ENCODE results near the gene KHDC3L. TPM values are rescaled to one million over a fixed set of nuclear protein-coding genes. Genes with fewer than 3 reads are reported as not detected.
"Not testable (repeated sequence)": the region's sequence is repeated elsewhere in the genome, so short reads cannot be mapped to it uniquely, and the experiment has no call there.

The KHDC3L gene
- total RNA-seq, 1 experiment from 2014 or later, result not detected

DNA sequence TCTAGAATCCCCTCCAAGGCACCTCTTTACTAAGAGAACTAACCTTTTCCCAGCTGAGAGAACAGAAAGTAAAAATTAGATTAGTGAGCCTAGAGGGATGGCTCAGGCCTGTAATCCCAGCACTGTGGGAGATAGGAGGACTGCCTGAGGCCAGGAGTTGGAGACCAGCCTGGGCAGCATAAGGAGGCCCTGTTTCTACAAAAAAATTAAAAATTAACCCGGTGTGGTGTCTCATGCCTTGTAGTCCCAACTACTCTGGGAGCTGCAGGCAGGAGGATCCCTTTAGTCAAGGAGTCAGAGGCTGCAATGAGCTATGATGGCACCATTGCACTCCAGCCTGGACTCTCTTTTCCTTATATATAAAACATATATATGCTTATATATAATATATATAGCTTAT is 12.8 kb downstream of the KHDC3L start:
- Mint-ChIP-seq H3K27ac (ENCODE audit: low read depth, unreplicated experiment) (no peak overlapping the region), H3K4me1 (ENCODE audit: insufficient read depth, unreplicated experiment) (no peaks in the 10 kb centered on the region), H3K9me3 (ENCODE audit: unreplicated experiment) (no peaks in the 10 kb centered on the region), H3K36me3 (ENCODE audit: insufficient read depth, unreplicated experiment) (no peaks in the 10 kb centered on the region), H3K4me3 (ENCODE audit: unreplicated experiment) (no peak overlapping the region), H3K27me3 (ENCODE audit: insufficient read depth, unreplicated experiment) (no peaks in the 10 kb centered on the region)
- POLR2A ChIA-PET, result no interaction called here
- intact Hi-C loops (cut with micrococcal nuclease), result no loop called here
- DNase-seq (ENCODE audit: unreplicated experiment), result no peak
- CTCF ChIA-PET, result interaction anchor here (0.6 to 5.0 kb wide), 3 partner anchors 11 to 49 kb away, joined by 3 to 26 read pairs (median 6); no protein-coding TSS in a partner anchor
- BruUV-seq (replicated peaks), result no TSS peak
- TF ChIP-seq, protein P1, sequence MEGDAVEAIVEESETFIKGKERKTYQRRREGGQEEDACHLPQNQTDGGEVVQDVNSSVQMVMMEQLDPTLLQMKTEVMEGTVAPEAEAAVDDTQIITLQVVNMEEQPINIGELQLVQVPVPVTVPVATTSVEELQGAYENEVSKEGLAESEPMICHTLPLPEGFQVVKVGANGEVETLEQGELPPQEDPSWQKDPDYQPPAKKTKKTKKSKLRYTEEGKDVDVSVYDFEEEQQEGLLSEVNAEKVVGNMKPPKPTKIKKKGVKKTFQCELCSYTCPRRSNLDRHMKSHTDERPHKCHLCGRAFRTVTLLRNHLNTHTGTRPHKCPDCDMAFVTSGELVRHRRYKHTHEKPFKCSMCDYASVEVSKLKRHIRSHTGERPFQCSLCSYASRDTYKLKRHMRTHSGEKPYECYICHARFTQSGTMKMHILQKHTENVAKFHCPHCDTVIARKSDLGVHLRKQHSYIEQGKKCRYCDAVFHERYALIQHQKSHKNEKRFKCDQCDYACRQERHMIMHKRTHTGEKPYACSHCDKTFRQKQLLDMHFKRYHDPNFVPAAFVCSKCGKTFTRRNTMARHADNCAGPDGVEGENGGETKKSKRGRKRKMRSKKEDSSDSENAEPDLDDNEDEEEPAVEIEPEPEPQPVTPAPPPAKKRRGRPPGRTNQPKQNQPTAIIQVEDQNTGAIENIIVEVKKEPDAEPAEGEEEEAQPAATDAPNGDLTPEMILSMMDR (IDR thresholded peaks at IDR 0.05; ENCODE audit: unreplicated experiment), result no peak

DNA sequence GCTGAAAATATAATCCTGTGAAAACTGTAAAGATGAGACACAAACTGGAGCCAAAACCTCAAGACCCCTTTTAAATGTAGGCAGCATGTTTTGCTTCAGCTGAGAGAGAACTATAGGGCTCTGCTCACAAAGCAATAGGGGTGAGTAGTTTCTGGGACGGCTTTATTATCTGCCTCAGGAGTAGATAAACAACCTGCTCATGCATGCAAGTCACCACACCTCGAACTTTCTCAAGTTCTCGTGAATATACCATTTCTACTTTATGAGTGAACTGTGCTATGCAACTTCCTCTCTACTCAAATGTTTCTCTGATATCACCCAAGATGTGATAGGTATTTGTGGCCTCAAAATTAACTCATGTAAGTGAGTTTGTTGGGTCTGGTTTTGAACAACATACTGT is 14.8 kb downstream of the KHDC3L start:
- Mint-ChIP-seq H3K27me3 (ENCODE audit: insufficient read depth, unreplicated experiment) (no peaks in the 10 kb centered on the region), H3K4me1 (ENCODE audit: insufficient read depth, unreplicated experiment) (no peaks in the 10 kb centered on the region), H3K36me3 (ENCODE audit: insufficient read depth, unreplicated experiment) (no peaks in the 10 kb centered on the region), H3K9me3 (ENCODE audit: unreplicated experiment) (no peaks in the 10 kb centered on the region), H3K4me3 (ENCODE audit: unreplicated experiment) (no peak overlapping the region), H3K27ac (ENCODE audit: low read depth, unreplicated experiment) (no peak overlapping the region)
- TF ChIP-seq, protein P1 (IDR thresholded peaks at IDR 0.05; ENCODE audit: unreplicated experiment), result no peak
- POLR2A ChIA-PET, result no interaction called here
- no TSS peak for BruUV-seq (replicated peaks)
- intact Hi-C loops (cut with micrococcal nuclease), result no loop called here
- CTCF ChIA-PET, result interaction anchor here (0.6 to 5.0 kb wide), 3 partner anchors 11 to 51 kb away, joined by 4 to 26 read pairs (median 5); no protein-coding TSS in a partner anchor
- DNase-seq (ENCODE audit: unreplicated experiment), result no peak

DNA sequence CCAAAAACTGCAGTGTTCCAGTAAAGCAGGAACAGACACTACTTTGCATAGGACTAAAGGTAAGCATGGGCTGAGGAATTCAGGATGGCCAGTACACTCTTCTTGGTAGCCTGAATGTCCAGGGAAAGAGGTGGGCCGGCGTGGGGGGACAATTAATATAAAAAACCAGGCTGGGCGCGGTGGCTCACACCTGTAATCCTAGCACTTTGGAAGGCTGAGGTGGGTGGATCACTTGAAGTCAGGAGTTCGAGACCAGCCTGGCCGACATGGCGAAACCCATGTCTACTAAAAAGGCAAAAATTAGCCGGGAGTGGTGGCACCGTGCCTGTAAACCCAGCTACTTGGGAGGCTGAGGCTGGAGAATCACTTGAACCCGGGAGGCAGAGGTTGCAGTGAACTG is 19.1 kb downstream of the KHDC3L start:
- not testable (repeated sequence) for H3K9me3 Mint-ChIP-seq (ENCODE audit: unreplicated experiment); H3K27ac Mint-ChIP-seq (ENCODE audit: low read depth, unreplicated experiment); H3K4me1 Mint-ChIP-seq (ENCODE audit: insufficient read depth, unreplicated experiment)

DNA sequence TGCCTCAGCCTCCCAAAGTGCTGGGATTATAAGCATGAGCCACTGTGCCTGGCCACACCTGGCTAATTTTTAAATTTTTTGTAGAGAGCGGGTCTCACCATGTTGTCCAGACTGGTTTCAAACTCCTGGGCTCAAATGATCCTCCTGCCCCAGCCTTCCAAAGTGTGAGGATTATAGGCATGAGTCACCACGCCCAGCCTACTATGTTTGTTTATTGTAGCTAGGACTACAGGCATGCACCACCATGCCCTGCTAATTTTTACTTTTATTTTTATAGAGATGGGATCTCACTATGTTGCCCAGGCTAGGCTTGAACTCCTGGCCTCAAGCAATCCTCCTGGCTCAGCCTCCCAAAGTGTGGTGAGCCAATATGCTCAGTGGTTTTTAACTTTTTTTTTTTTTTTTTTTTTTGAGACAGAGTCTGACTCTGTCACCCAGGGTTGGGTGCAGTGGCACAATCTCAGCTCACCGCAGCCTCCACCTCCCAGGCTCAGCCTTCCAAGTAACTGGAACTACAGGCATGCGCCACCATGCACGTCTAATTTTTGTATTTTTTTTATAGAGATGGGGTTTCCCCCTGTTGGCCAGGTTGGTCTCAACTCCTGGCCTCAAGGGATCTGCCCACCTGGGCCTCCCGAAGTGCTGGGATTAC is 20.1 kb downstream of the KHDC3L start:
- no TSS peak for BruUV-seq (replicated peaks)
- H3K4me1 Mint-ChIP-seq (ENCODE audit: insufficient read depth, unreplicated experiment), result no peaks in the 10 kb centered on the region
- no peak overlapping the region for H3K27ac Mint-ChIP-seq (ENCODE audit: low read depth, unreplicated experiment)
- no peak overlapping the region for H3K4me3 Mint-ChIP-seq (ENCODE audit: unreplicated experiment)
- H3K36me3 Mint-ChIP-seq (ENCODE audit: insufficient read depth, unreplicated experiment), result no peaks in the 10 kb centered on the region
- intact Hi-C loops (cut with micrococcal nuclease), result no loop called here
- no peaks in the 10 kb centered on the region for H3K27me3 Mint-ChIP-seq (ENCODE audit: insufficient read depth, unreplicated experiment)
- TF ChIP-seq, protein P1 (IDR thresholded peaks at IDR 0.05; ENCODE audit: unreplicated experiment), result no peak
- POLR2A ChIA-PET, result no interaction called here
- H3K9me3 Mint-ChIP-seq (ENCODE audit: unreplicated experiment), result no peaks in the 10 kb centered on the region
- DNase-seq (ENCODE audit: unreplicated experiment), result peak; percentile 54
- CTCF ChIA-PET, result interaction anchor here (0.6 kb wide), 2 partner anchors 282 to 1313 kb away, joined by 3 read pairs; no protein-coding TSS in a partner anchor

More for the DNA sequence above, 19.1 kb downstream of the KHDC3L start:
- POLR2A ChIA-PET; DNase-seq (ENCODE audit: unreplicated experiment); H3K36me3 Mint-ChIP-seq (ENCODE audit: insufficient read depth, unreplicated experiment); H3K4me3 Mint-ChIP-seq (ENCODE audit: unreplicated experiment); H3K27me3 Mint-ChIP-seq (ENCODE audit: insufficient read depth, unreplicated experiment); intact Hi-C loops (cut with micrococcal nuclease); BruUV-seq (replicated peaks): not testable (repeated sequence)
- CTCF ChIA-PET, result interaction anchor here (0.6 to 0.7 kb wide), 3 partner anchors 25 to 151 kb away, joined by 3 read pairs; no protein-coding TSS in a partner anchor

Data from MCF 10A (cell line).